GM12878 (cell line): ENCODE data around the gene ZNF214.
"Not testable (repeated sequence)": the region's sequence is repeated elsewhere in the genome, so short reads cannot be mapped to it uniquely, and the experiment has no call there.

ENCODE experiments used
- ASH2L ChIP-seq: fragments of 300-600, 200-600 bp; sonication (generic); IDR thresholded peaks from 2 replicates; pipeline ENCODE4 v1.6.1; 2017; ENCODE audit warnings: low read depth, mild to moderate bottlenecking, borderline replicate concordance
- CTCF ChIP-seq, 3 experiments: IDR thresholded peaks in 2 of 3; conservative IDR thresholded peaks in 1 of 3; 2 replicates each; pipeline ENCODE4 v1.5.1; 2011; ENCODE audit warnings: low read depth in 3 of 3, low read length in 3 of 3, mild to moderate bottlenecking in 3 of 3, control low read depth in 2 of 3, moderate library complexity in 2 of 3, inconsistent platforms in 1 of 3, mixed read lengths in 1 of 3; ENCODE audit not compliant: control insufficient read depth in 2 of 3, insufficient read depth in 1 of 3; ENCODE audit errors: extremely low read depth in 1 of 3
- E2F8 ChIP-seq: fragments of 450-650 bp; IDR thresholded peaks from 2 replicates; pipeline ENCODE4 v1.6.1; 2018; ENCODE audit warnings: mild to moderate bottlenecking, low read depth, moderate library complexity; ENCODE audit not compliant: partially characterized antibody
- ELK1 ChIP-seq: IDR thresholded peaks from 2 replicates; pipeline ENCODE4 v1.6.1; 2012; ENCODE audit warnings: low read depth, low read length, improper control_type of control experiment
- EZH2 ChIP-seq: IDR thresholded peaks from 2 replicates; pipeline ENCODE4 v1.6.1; 2012; ENCODE audit warnings: low read depth, mild to moderate bottlenecking, control low read depth, inconsistent platforms, low read length, borderline replicate concordance; ENCODE audit not compliant: control insufficient read depth
- POLR2A ChIP-seq: IDR thresholded peaks from 2 replicates; pipeline ENCODE4 v1.6.1; 2011; ENCODE audit warnings: low read depth, mild to moderate bottlenecking, low read length
- RCOR1 ChIP-seq: conservative IDR thresholded peaks from 2 replicates; pipeline ENCODE4 v1.6.1; 2012; ENCODE audit warnings: low read depth, low read length, improper control_type of control experiment
- REST ChIP-seq: IDR thresholded peaks from 2 replicates; pipeline ENCODE4 v1.6.1; 2012; ENCODE audit warnings: mild to moderate bottlenecking, low read depth, low read length
- SIX5 ChIP-seq: IDR thresholded peaks from 2 replicates; pipeline ENCODE4 v1.6.1; 2011; ENCODE audit warnings: mild to moderate bottlenecking, low read depth, low read length, moderate library complexity; ENCODE audit not compliant: severe bottlenecking
- SMC3 ChIP-seq: IDR thresholded peaks from 2 replicates; pipeline ENCODE4 v1.6.1; 2011; ENCODE audit warnings: low read length, improper control_type of control experiment, borderline replicate concordance
- SREBF1 ChIP-seq: IDR thresholded peaks from 2 replicates; pipeline ENCODE4 v1.6.1; 2012; ENCODE audit warnings: mild to moderate bottlenecking, low read length
- YY1 ChIP-seq: IDR thresholded peaks from 2 replicates; pipeline ENCODE4 v1.6.1; 2011; ENCODE audit warnings: low read depth, mild to moderate bottlenecking, low read length

- TF ChIP-seq REST; E2F8; SIX5; ASH2L; EZH2; SMC3; YY1; CTCF (IDR thresholded peaks at IDR 0.05 in 2 of 3, conservative IDR thresholded peaks at IDR 0.05 in 1 of 3; ENCODE audit: control insufficient read depth in 2 of 3, extremely low read depth in 1 of 3, insufficient read depth in 1 of 3, low read depth in 3 of 3, low read length in 3 of 3); POLR2A; SREBF1; RCOR1; ELK1: not testable (repeated sequence)
These were observed 65.9 kb downstream of the ZNF214 start for GRCh38 chr11:6954248-6954647.
